Rectal smooth muscle tissue (tissue), 1 donor: ENCODE measurements around the gene NINJ2.

Experiments
- H3K27ac ChIP-seq: one replicate; pipeline ENCODE4 v1.7.0; 2013; ENCODE audit warnings: low read depth, low read length, inconsistent platforms
- H3K27me3 ChIP-seq: one replicate; pipeline ENCODE4 v1.7.0; 2013; ENCODE audit warnings: low read length; ENCODE audit not compliant: control insufficient read depth, insufficient read depth
- H3K36me3 ChIP-seq: one replicate; pipeline ENCODE4 v1.7.0; 2013; ENCODE audit warnings: low read length; ENCODE audit not compliant: control insufficient read depth, insufficient read depth
- H3K4me1 ChIP-seq: one replicate; pipeline ENCODE4 v1.7.0; 2013; ENCODE audit warnings: low read length; ENCODE audit not compliant: control insufficient read depth, insufficient read depth
- H3K4me3 ChIP-seq: one replicate; pipeline ENCODE4 v1.7.0; 2013; ENCODE audit warnings: low read length
- H3K9ac ChIP-seq: one replicate; pipeline ENCODE4 v1.7.0; 2013; ENCODE audit warnings: low read length

NINJ2 gene

GRCh38 chr12:563787-564298, 99.4 kb downstream of the NINJ2 start:
- H3K4me1 ChIP-seq, result no peaks in the 10 kb centered on the region
- no peaks in the 10 kb centered on the region for H3K27me3 ChIP-seq
- no peak overlapping the region for H3K9ac ChIP-seq
- H3K4me3 ChIP-seq, result no peak overlapping the region
- H3K27ac ChIP-seq, result no peak overlapping the region
- no peaks in the 10 kb centered on the region for H3K36me3 ChIP-seq

GRCh38 chr12:563250-563781, 99.9 kb downstream of the NINJ2 start:
- Histone ChIP-seq H3K4me3 (no peak overlapping the region), H3K27ac (no peak overlapping the region), H3K9ac (no peak overlapping the region), H3K4me1 (no peaks in the 10 kb centered on the region), H3K36me3 (no peaks in the 10 kb centered on the region), H3K27me3 (no peaks in the 10 kb centered on the region)

- Histone ChIP-seq H3K27me3 (no peaks in the 10 kb centered on the region), H3K4me1 (no peaks in the 10 kb centered on the region), H3K4me3 (no peak overlapping the region), H3K9ac (no peak overlapping the region), H3K36me3 (no peaks in the 10 kb centered on the region), H3K27ac (peak overlapping the region; percentile 17)
These were observed 100.6 kb downstream of the NINJ2 start for GRCh38 chr12:562634-563033.

GRCh38 chr12:561908-562593, 101.2 kb downstream of the NINJ2 start:
- no peak overlapping the region for H3K4me3 ChIP-seq
- H3K4me1 ChIP-seq, result no peaks in the 10 kb centered on the region
- no peaks in the 10 kb centered on the region for H3K27me3 ChIP-seq
- H3K36me3 ChIP-seq, result no peaks in the 10 kb centered on the region
- H3K27ac ChIP-seq, result no peak overlapping the region
- H3K9ac ChIP-seq, result no peak overlapping the region

GRCh38 chr12:561391-561705, 101.9 kb downstream of the NINJ2 start:
- no peak overlapping the region for H3K4me3 ChIP-seq

GRCh38 chr12:560691-561390, 102.4 kb downstream of the NINJ2 start:
- H3K9ac ChIP-seq, result no peak overlapping the region
- no peaks in the 10 kb centered on the region for H3K36me3 ChIP-seq
- no peaks in the 10 kb centered on the region for H3K4me1 ChIP-seq
- H3K27ac ChIP-seq, result no peak overlapping the region
- H3K27me3 ChIP-seq, result no peaks in the 10 kb centered on the region
- H3K4me3 ChIP-seq, result no peak overlapping the region

More at GRCh38 chr12:561391-561705, 101.9 kb downstream of the NINJ2 start:
- no peaks in the 10 kb centered on the region for H3K36me3 ChIP-seq
- no peak overlapping the region for H3K27ac ChIP-seq
- no peak overlapping the region for H3K9ac ChIP-seq
- no peaks in the 10 kb centered on the region for H3K4me1 ChIP-seq
- no peaks in the 10 kb centered on the region for H3K27me3 ChIP-seq

- H3K4me1 ChIP-seq, result no peaks in the 10 kb centered on the region
- no peaks in the 10 kb centered on the region for H3K36me3 ChIP-seq
These were observed 103.3 kb downstream of the NINJ2 start for GRCh38 chr12:559906-560455.

GRCh38 chr12:559208-559905, 103.9 kb downstream of the NINJ2 start:
- H3K4me1 ChIP-seq, result no peaks in the 10 kb centered on the region
- H3K4me3 ChIP-seq, result no peak overlapping the region
- no peak overlapping the region for H3K27ac ChIP-seq
- no peaks in the 10 kb centered on the region for H3K27me3 ChIP-seq
- H3K36me3 ChIP-seq, result no peaks in the 10 kb centered on the region
- H3K9ac ChIP-seq, result no peak overlapping the region

More at GRCh38 chr12:559906-560455, 103.3 kb downstream of the NINJ2 start:
- Histone ChIP-seq H3K27ac (no peak overlapping the region), H3K4me3 (no peak overlapping the region), H3K27me3 (no peaks in the 10 kb centered on the region), H3K9ac (no peak overlapping the region)

- Histone ChIP-seq H3K4me1 (no peaks in the 10 kb centered on the region), H3K36me3 (no peaks in the 10 kb centered on the region), H3K27me3 (no peaks in the 10 kb centered on the region), H3K27ac (no peak overlapping the region), H3K9ac (no peak overlapping the region), H3K4me3 (no peak overlapping the region)
These were observed 104.7 kb downstream of the NINJ2 start for GRCh38 chr12:558580-558979.

GRCh38 chr12:556498-556897, 106.7 kb downstream of the NINJ2 start:
- H3K27me3 ChIP-seq, result no peaks in the 10 kb centered on the region

GRCh38 chr12:554001-554285, 109.3 kb downstream of the NINJ2 start:
- Histone ChIP-seq H3K27ac (no peak overlapping the region), H3K27me3 (no peaks in the 10 kb centered on the region), H3K36me3 (no peaks in the 10 kb centered on the region), H3K9ac (no peak overlapping the region), H3K4me1 (no peaks in the 10 kb centered on the region), H3K4me3 (no peak overlapping the region)

More at GRCh38 chr12:556498-556897, 106.7 kb downstream of the NINJ2 start:
- Histone ChIP-seq H3K36me3 (no peaks in the 10 kb centered on the region), H3K4me1 (no peaks in the 10 kb centered on the region), H3K4me3 (no peak overlapping the region), H3K27ac (no peak overlapping the region), H3K9ac (no peak overlapping the region)

GRCh38 chr12:553216-554000, 109.8 kb downstream of the NINJ2 start:
- no peaks in the 10 kb centered on the region for H3K36me3 ChIP-seq
- H3K27ac ChIP-seq, result no peak overlapping the region
- no peak overlapping the region for H3K4me3 ChIP-seq
- H3K27me3 ChIP-seq, result no peaks in the 10 kb centered on the region
- H3K9ac ChIP-seq, result no peak overlapping the region
- H3K4me1 ChIP-seq, result no peaks in the 10 kb centered on the region
